K562 (cell line): Measurements from ENCODE around the gene TNFRSF19. TPM values are rescaled to one million over a fixed set of nuclear protein-coding genes. Genes with fewer than 3 reads are reported as not detected.

Experiments used
- ATAC-seq: fragments of 200-7000 bp; cut with Tn5 transposase; 3 replicates; pipeline ENCODE4 v1.9.1; 2020; ENCODE audit warnings: moderate library complexity
- BruUV-seq: library from RNA; stranded (reverse); fragments of 400-500 nt; replicated peaks from 2 replicates; lab custom pipeline; 2021; lab: Mats Ljungman, UMichigan
- CTCF ChIA-PET: fragments of 300-600 bp; formaldehyde crosslinking; extraction: SDS; loops from one replicate; lab custom pipeline; 2021; ENCODE audit warnings: low intra/inter-chr PET ratio; lab: Yijun Ruan, JAX
- POLR2A ChIA-PET: fragments of 300-600, 350-650 bp; sonication (Branson Sonifier 250); formaldehyde crosslinking; extraction: SDS; loops from one replicate; lab custom pipeline; 2021; ENCODE audit warnings: antibody characterized with exemption, inconsistent platforms; lab: Yijun Ruan, JAX
- DNase-seq, 4 experiments: peaks; one replicate each; pipeline versions ENCODE4 v3.0.0 to v3.0.0-alpha.2; 2011 to 2018; ENCODE audit warnings: low spot score in 3 of 4, mixed read lengths in 3 of 4; ENCODE audit errors: extremely low read depth in 1 of 4
- FAIRE-seq: peaks from 2 replicates; lab custom pipeline; 2011; peaks lifted over from hg19 to GRCh38; lab: Jason Lieb, UNC
- H2AFZ ChIP-seq: 2 replicates; pipeline ENCODE4 v1.6.0; 2011; ENCODE audit warnings: low read depth, low read length, control low read depth, inconsistent platforms
- H3K27ac ChIP-seq: fragments of 200-600 bp; 3 replicates; pipeline ENCODE4 v1.8.0; 2011; ENCODE audit warnings: low read depth, mild to moderate bottlenecking, control low read depth, inconsistent platforms, low read length, moderate library complexity, mixed read lengths; ENCODE audit errors: extremely low read depth
- H3K27me3 ChIP-seq, 2 experiments: fragments of 300-600 bp in 1 of 2; 2 replicates in 1 of 2; 3 replicates in 1 of 2; pipeline versions ENCODE4 v1.6.0 to v1.8.0; 2011; ENCODE audit warnings: inconsistent platforms in 2 of 2, low read length in 2 of 2, mild to moderate bottlenecking in 1 of 2, mixed read lengths in 1 of 2, moderate library complexity in 1 of 2; ENCODE audit not compliant: control insufficient read depth in 2 of 2, insufficient read depth in 2 of 2
- H3K36me3 ChIP-seq: fragments of 300-600 bp; 3 replicates; pipeline ENCODE4 v1.8.0; 2011; ENCODE audit warnings: mild to moderate bottlenecking, low read length, inconsistent platforms; ENCODE audit not compliant: control insufficient read depth, insufficient read depth
- H3K4me1 ChIP-seq, 2 experiments: fragments of 200-600 bp in 1 of 2; replicated peaks in 1 of 2; 2 replicates in 1 of 2; 3 replicates in 1 of 2; pipeline versions ENCODE4 v1.5.1 to v1.8.0; 2011; ENCODE audit warnings: inconsistent platforms in 2 of 2, low read length in 2 of 2, mild to moderate bottlenecking in 1 of 2, mixed read lengths in 1 of 2, moderate library complexity in 1 of 2; ENCODE audit not compliant: control insufficient read depth in 2 of 2, insufficient read depth in 2 of 2
- H3K4me2 ChIP-seq: 2 replicates; pipeline ENCODE4 v1.6.1; 2011; ENCODE audit warnings: low read length, control low read depth, inconsistent platforms, mixed read lengths; ENCODE audit not compliant: insufficient read depth
- H3K4me3 ChIP-seq: fragments of 200-600 bp; sonication (generic), shearing (Covaris generic); 2 replicates; pipeline ENCODE4 v1.5.1; 2016; ENCODE audit warnings: control low read depth, inconsistent platforms
- H3K79me2 ChIP-seq: fragments of 200-600 bp; 3 replicates; pipeline ENCODE4 v1.8.0; 2011; ENCODE audit warnings: low read length, inconsistent platforms; ENCODE audit not compliant: control insufficient read depth, insufficient read depth
- H3K9ac ChIP-seq, 2 experiments: 2 replicates each; pipeline versions ENCODE4 v1.6.0 to v1.6.1; 2011; ENCODE audit warnings: low read depth in 2 of 2, low read length in 2 of 2, control low read depth in 1 of 2, inconsistent platforms in 1 of 2, mild to moderate bottlenecking in 1 of 2, mixed read lengths in 1 of 2; ENCODE audit not compliant: insufficient read depth in 1 of 2
- H3K9me1 ChIP-seq: one replicate; pipeline ENCODE4 v1.6.0; 2011; ENCODE audit warnings: inconsistent platforms, mild to moderate bottlenecking, low read length, moderate library complexity; ENCODE audit not compliant: control insufficient read depth, insufficient read depth
- H3K9me3 ChIP-seq: replicated peaks from 2 replicates; pipeline ENCODE4 v1.5.1; 2011; ENCODE audit warnings: low read depth, low read length, inconsistent platforms; ENCODE audit not compliant: control insufficient read depth, insufficient read depth
- H4K20me1 ChIP-seq: replicated peaks from 2 replicates; pipeline ENCODE4 v1.6.1; 2011; ENCODE audit warnings: low read length, inconsistent platforms, mixed read lengths; ENCODE audit not compliant: control insufficient read depth, insufficient read depth
- BRF2 ChIP-seq: IDR thresholded peaks from 3 replicates; pipeline ENCODE4 v1.6.1; 2011; ENCODE audit warnings: borderline replicate concordance, mild to moderate bottlenecking; ENCODE audit not compliant: insufficient read length, insufficient read depth
- E2F6 ChIP-seq, 2 experiments: IDR thresholded peaks; 2 replicates each; pipeline ENCODE4 v1.6.1; 2011; ENCODE audit warnings: borderline replicate concordance in 1 of 2, control low read depth in 1 of 2, low read depth in 1 of 2, low read length in 1 of 2, mild to moderate bottlenecking in 1 of 2, mixed read lengths in 1 of 2, moderate library complexity in 1 of 2; ENCODE audit not compliant: insufficient read depth in 1 of 2, insufficient read length in 1 of 2, poor library complexity in 1 of 2, severe bottlenecking in 1 of 2; ENCODE audit errors: extremely low read depth in 1 of 2
- ESRRB ChIP-seq: fragments of 250-450 bp; sonication (Bioruptor Pico); IDR thresholded peaks from 2 replicates; pipeline ENCODE4 v1.5.0; 2020; ENCODE audit warnings: mild to moderate bottlenecking, moderate library complexity, borderline replicate concordance
- FOXJ2 ChIP-seq: fragments of 200-800 bp; sonication (Bioruptor generic); IDR thresholded peaks from 2 replicates; pipeline ENCODE4 v1.6.1; 2016; ENCODE audit warnings: missing genetic modification characterization, missing compliant biosample characterization
- FOXP1 ChIP-seq: sonication (generic); formaldehyde crosslinking; IDR thresholded peaks from 2 replicates; pipeline ENCODE4 v1.8.0; 2022; ENCODE audit warnings: mild to moderate bottlenecking, missing genetic modification reagents
- NFE2L1 ChIP-seq: fragments of 450-650 bp; IDR thresholded peaks from 2 replicates; pipeline ENCODE4 v1.6.1; 2016; ENCODE audit warnings: missing genetic modification characterization, low read depth, mild to moderate bottlenecking, missing compliant biosample characterization, moderate library complexity, borderline replicate concordance
- PTBP1 ChIP-seq: fragments of 200-400 bp; formaldehyde crosslinking; IDR thresholded peaks from 2 replicates; pipeline ENCODE4 v1.6.1; 2017; ENCODE audit warnings: low read depth, low read length
- ZNF444 ChIP-seq: fragments of 250-450 bp; sonication (Bioruptor Pico); IDR thresholded peaks from 2 replicates; pipeline ENCODE4 v1.4.0; 2020; ENCODE audit warnings: mild to moderate bottlenecking, moderate library complexity
- ZNF707 ChIP-seq: fragments of 250-450 bp; sonication (Bioruptor Pico); conservative IDR thresholded peaks from 2 replicates; pipeline ENCODE4 v1.8.0; 2022; ENCODE audit warnings: inconsistent platforms, mild to moderate bottlenecking, moderate library complexity
- ZNF766 ChIP-seq: fragments of 200-800 bp; sonication (Bioruptor generic); conservative IDR thresholded peaks from 2 replicates; pipeline ENCODE4 v1.6.1; 2016; ENCODE audit warnings: missing genetic modification characterization, missing compliant biosample characterization
- WGBS: fragments of 100-300 bp; shearing (Covaris generic); methylation state at CpG from one replicate; pipeline ENCODE4 v1.1.6; 2016; ENCODE audit warnings: low coverage, mixed read lengths; ENCODE audit not compliant: insufficient coverage; ENCODE audit errors: missing lambda C conversion rate; 5-methylcytosine and 5-hydroxymethylcytosine counted together
- in situ Hi-C: fragments of 300-500 bp; cut with MboI; formaldehyde crosslinking; loops from 4 replicates; pipeline ENCODE4 v1.15.0; 2018; ENCODE audit warnings: inconsistent platforms, mixed read lengths
- intact Hi-C: fragments of 100-400 bp; cut with micrococcal nuclease; formaldehyde crosslinking; loops from 2 replicates; pipeline ENCODE4 v1.14.2; 2022
- polyA plus RNA-seq, 8 experiments: library from polyadenylated mRNA; depleted of rRNA in 4 of 8; stranded (reverse) in 5 of 8; unstranded in 3 of 8; fragments of >200 nt; fragmentation: Nextera tagmentation in 2 of 8; fragmentation: Illumina TruSeq in 1 of 8; extraction: Ambion mirVana in 2 of 8; extraction: Trizol in 1 of 8; gene quantifications; 2 replicates each; pipeline versions ENCODE4 v1.2.1 to v1.2.3, GENCODE V29; 2011 to 2014; ENCODE audit warnings: inconsistent platforms in 1 of 8, missing spikeins in 1 of 8
- total RNA-seq, 7 experiments: library from RNA; depleted of rRNA in 6 of 7; stranded (reverse); fragments of >200 nt in 6 of 7; fragmentation: Illumina TruSeq in 2 of 7; extraction: Trizol in 2 of 7; gene quantifications; 2 replicates each; pipeline versions ENCODE4 v1.2.1 to v1.2.3, GENCODE V29; 2011 to 2021; ENCODE audit warnings: low replicate concordance in 1 of 7

The TNFRSF19 gene
- total and polyA plus RNA-seq, 9 of the 15 experiments (the other 6 are each of a cell fraction or from before 2014, with no cell fraction given) = 0.01 to 0.07 TPM; not detected in 7

- no peak for TF ChIP-seq ZNF766 (CRISPR knock-in tag)
- no peak for TF ChIP-seq E2F6 (IDR thresholded peaks at IDR 0.05; ENCODE audit: borderline replicate concordance in 1 of 2, extremely low read depth in 1 of 2, insufficient read depth in 1 of 2, insufficient read length in 1 of 2, low read depth in 1 of 2, low read length in 1 of 2, poor library complexity in 1 of 2, severe bottlenecking in 1 of 2)
- TF ChIP-seq ESRRB = no peak
- TF ChIP-seq PTBP1 = no peak
- TF ChIP-seq FOXP1 (CRISPR knock-in tag) = no peak
- no peak for TF ChIP-seq FOXJ2 (tag)
- no peak for TF ChIP-seq ZNF444
These were observed 47.4 kb downstream of the TNFRSF19 start (continued) for GRCh38 chr13:23617551-23618024.

DNA sequence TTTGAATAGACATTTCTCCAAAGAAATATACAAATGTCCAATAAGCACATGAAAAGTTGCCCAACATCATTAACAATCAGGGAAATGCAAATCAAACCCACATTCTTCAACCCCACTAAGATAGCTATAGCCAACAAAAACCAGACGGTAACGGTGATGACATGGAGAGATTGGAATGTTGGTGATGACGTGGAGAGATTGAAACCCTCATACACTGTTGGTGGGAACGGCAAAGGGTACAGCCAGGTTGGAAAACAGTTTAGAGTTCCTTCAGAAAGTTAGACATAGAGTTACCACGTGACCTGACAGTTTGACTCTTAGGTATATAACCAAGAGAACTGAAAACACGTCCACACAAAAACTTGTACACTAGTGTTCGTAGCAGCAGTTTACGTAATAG, 48.1 kb downstream of the TNFRSF19 start:
- BruUV-seq = no TSS peak
- H2AFZ ChIP-seq = no peak overlapping the region
- ATAC-seq (no peak), DNase-seq (no peak), FAIRE-seq (no peak)
- intact Hi-C loops = no loop called here
- H3K4me3 ChIP-seq = no peak overlapping the region
- H3K27ac ChIP-seq = no peak overlapping the region
- no peaks in the 10 kb centered on the region for H3K36me3 ChIP-seq
- in situ Hi-C loops = no loop called here
- H3K9me3 ChIP-seq = no peaks in the 10 kb centered on the region
- no peaks in the 10 kb centered on the region for H3K4me1 ChIP-seq
- ChIA-PET CTCF (no interaction called here), POLR2A (interaction anchor here (0.7 kb wide), 1 partner anchor 252 kb away, joined by 3 read pairs; no protein-coding TSS in a partner anchor)
- no peak overlapping the region for H3K9ac ChIP-seq
- no peak overlapping the region for H3K4me2 ChIP-seq
- H3K9me1 ChIP-seq = no peaks in the 10 kb centered on the region
- no peaks in the 10 kb centered on the region for H4K20me1 ChIP-seq
- 0% methylated on average over 8 of the region's 8 CpGs for WGBS
- H3K27me3 ChIP-seq = peaks cover 3 to 5% of the 10 kb centered on the region in 2 experiments; a peak in 3 of 5 replicates
- no peaks in the 10 kb centered on the region for H3K79me2 ChIP-seq
- TF ChIP-seq BRF2 (no peak), NFE2L1 (tag) (no peak), ZNF707 (CRISPR knock-in tag) (no peak)
